AG04449 (cell line): ENCODE data around the gene HCK.
A peak's percentile ranks its signal among the peaks of the same experiment; 100 is the strongest.

Source experiments
- CTCF ChIA-PET: fragments of 350-600 bp; formaldehyde crosslinking; extraction: SDS; loops from one replicate; lab custom pipeline; 2021; ENCODE audit warnings: antibody characterized with exemption; lab: Yijun Ruan, JAX
- POLR2A ChIA-PET: fragments of 400-600, 350-600 bp; formaldehyde crosslinking; extraction: SDS; loops from one replicate; lab custom pipeline; 2020; ENCODE audit warnings: antibody characterized with exemption, inconsistent platforms; lab: Yijun Ruan, JAX
- DNase-seq: peaks from one replicate; pipeline ENCODE4 v3.0.0-alpha.2; 2010; ENCODE audit warnings: low read depth, low spot score
- H3K4me3 ChIP-seq: 2 replicates; pipeline ENCODE4 v1.5.1; 2011; ENCODE audit warnings: low read depth, mild to moderate bottlenecking, control low read depth, low read length
- TF ChIP-seq, protein P1 (sequence below): IDR thresholded peaks from one replicate; pipeline ENCODE4 v1.5.1; 2011; ENCODE audit warnings: mild to moderate bottlenecking, moderate library complexity, low read length, control low read depth, inconsistent platforms; ENCODE audit not compliant: insufficient read depth; ENCODE audit errors: missing control alignments

Gene HCK

DNA sequence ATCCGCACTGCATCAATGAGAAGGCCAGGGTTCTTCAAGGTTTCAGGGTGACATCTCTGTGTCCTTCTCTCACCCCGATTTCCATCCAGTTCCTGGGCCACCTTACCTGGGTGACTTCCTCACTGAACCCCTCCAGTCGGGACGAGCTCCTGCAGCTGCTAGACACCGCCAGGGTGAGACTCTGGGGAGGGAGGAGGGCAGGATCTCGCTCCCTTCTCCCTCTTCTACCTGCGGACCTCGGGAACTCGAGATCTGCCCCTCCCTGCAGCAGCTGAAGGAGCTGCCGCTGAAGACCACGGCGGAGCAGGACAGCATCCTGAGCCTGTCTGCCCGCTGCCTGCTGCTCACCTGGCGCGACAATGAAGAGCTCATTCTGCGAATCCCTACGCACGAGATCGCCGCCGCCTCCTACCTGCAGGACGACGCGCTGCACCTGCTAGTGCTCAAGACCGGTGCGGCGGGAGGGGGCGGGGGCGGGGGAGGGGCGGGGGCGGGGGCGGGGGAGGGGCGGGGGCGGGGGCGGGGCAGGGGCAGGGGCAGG, 34.3 kb upstream of the HCK start:
- no peak overlapping the region for H3K4me3 ChIP-seq
- ChIA-PET CTCF (interaction anchor here (1.1 to 2.1 kb wide), 7 partner anchors 12 to 195 kb away, joined by 3 to 15 read pairs (median 4); partner anchors contain the start of gene PDRG1), POLR2A (no interaction called here)
- TF ChIP-seq, protein P1, sequence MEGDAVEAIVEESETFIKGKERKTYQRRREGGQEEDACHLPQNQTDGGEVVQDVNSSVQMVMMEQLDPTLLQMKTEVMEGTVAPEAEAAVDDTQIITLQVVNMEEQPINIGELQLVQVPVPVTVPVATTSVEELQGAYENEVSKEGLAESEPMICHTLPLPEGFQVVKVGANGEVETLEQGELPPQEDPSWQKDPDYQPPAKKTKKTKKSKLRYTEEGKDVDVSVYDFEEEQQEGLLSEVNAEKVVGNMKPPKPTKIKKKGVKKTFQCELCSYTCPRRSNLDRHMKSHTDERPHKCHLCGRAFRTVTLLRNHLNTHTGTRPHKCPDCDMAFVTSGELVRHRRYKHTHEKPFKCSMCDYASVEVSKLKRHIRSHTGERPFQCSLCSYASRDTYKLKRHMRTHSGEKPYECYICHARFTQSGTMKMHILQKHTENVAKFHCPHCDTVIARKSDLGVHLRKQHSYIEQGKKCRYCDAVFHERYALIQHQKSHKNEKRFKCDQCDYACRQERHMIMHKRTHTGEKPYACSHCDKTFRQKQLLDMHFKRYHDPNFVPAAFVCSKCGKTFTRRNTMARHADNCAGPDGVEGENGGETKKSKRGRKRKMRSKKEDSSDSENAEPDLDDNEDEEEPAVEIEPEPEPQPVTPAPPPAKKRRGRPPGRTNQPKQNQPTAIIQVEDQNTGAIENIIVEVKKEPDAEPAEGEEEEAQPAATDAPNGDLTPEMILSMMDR: no peak
- DNase-seq: no peak

DNA sequence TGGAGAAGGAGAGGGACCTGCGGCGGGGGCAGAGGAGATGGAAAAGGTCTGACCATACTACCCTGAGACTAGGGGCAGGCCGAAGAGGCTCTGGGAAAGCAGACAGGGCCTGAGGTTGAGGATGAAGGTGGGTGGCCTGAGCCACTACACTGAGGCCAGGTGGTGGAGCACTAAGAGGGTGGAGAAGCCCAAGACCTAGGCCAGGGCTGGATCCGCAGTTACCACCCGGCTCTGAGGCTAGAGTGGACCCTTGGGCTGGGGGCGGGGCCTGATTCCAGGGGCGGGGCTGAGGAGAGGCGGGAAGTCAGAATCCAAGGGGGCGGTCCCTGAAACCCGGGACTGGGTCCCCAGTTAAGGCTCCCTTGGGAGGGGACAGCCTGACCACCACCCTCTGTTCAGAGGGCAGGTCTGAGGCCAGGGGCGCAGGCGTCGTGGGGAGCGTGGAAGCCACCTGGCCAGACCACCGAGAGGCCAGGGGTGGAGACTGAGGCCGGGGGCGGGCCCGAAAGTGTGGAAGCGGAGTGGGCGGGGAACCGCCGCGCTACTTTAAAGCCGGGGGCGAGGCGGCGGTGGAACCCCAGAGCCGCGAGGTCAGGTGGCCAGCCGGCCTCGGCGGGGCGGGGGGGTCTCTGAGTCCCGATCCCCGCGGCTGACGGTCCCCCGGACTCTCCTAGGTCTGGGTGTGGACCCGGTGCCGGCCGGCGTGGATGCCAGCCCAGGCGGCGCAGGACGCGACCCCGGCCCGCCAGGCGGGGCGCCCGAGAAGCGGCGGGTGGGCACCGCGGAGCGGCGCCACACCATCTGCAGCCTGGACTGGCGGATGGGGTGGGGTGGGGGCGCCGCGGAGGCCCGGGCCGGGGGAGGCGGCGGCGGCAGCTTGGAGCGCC, 33.5 kb upstream of the HCK start:
- ChIA-PET POLR2A (no interaction called here), CTCF (interaction anchor here (1.1 to 5.4 kb wide), 8 partner anchors 12 to 195 kb away, joined by 3 to 49 read pairs (median 4); partner anchors contain the start of gene PDRG1)
- H3K4me3 ChIP-seq: peak overlapping the region; percentile 15
- no peak for DNase-seq
- TF ChIP-seq, protein P1: no peak

DNA sequence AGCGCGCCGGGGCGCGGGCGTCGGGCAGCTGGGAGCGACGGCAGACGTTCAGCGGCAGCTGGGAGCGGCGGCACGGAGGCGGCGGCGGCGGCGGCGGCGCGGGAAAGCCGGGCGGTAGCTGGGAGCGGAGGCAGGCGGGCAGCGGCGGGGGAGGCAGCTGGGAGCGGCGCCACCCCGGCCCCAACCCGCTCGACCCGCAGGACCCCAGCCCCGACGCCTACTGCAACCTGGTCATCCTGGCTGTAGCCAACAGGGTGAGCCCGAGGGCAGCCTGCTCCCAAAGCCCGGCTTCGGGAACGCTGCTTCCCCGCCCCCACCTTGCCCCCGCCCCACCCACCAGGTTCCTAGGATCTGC, 32.9 kb upstream of the HCK start:
- TF ChIP-seq, protein P1: peak; percentile 25
- no peak for DNase-seq
- ChIA-PET POLR2A (no interaction called here), CTCF (interaction anchor here (1.3 to 5.4 kb wide), 4 partner anchors 12 to 196 kb away, joined by 3 to 49 read pairs (median 6); no protein-coding TSS in a partner anchor)
- H3K4me3 ChIP-seq: no peak overlapping the region

DNA sequence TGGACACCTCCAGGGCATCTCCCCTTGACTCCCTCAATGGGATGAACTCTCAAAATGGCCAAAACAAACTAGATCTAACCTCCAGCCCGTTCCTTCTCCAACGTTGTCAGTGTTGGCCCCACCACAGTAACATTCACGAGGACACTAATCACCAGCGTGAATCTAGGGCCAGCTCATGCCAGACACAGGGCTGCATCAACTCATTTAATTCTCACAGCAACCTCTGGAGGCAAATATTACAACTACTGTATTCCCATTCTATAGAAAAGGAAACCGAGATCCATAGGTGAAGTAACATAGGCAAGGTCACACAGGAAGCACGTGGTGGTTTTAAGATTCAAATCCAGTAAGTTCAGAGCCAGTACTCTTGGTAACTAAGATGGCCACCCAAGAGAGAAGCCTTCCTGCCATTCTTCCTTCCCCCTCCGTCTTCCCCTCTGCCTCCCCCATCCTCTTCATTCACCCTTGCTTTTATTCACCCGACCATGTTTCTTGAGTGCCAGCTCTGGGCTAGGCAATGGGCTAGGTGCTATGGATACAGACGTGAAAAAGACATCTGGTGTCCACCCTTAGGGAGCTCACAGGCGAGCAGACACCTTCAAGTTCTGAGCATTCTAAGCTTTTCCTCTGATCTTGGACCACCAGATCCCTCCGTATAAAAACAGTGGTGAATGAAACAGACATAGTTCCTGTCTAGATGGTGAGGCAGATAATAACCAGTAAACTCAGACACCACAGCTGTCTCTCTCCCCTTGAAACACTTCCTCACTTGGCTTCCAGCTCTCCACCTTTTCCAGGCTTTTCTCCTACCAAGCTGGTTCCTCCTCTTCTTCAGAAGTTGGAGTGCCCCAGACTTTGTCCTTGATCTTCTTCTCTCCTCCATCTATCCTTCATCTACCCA, 32.2 kb upstream of the HCK start:
- TF ChIP-seq, protein P1: no peak
- no peak overlapping the region for H3K4me3 ChIP-seq
- DNase-seq: no peak
- ChIA-PET POLR2A (no interaction called here), CTCF (interaction anchor here (0.9 to 5.4 kb wide), 7 partner anchors 11 to 197 kb away, joined by 3 to 49 read pairs (median 6); partner anchors contain the start of gene PDRG1)

DNA sequence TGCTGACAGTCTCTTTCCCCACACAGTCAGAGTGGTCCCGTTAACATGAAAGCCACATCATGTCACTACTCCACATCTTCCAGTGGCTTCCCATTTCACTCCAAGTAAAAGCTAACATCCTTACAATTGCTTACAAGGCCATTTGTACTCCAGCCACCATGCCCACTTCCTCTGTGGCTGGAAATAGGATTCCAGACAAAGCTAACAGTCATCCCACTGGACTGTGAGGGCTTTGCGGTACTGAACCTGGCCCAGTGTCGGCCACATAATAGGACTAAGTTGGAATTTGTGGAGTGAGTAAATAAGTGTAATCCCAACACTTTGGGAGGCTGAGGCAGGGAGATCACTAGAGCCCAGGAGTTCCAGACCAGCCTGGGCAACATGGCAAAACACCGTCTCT, 31.0 kb upstream of the HCK start:
- no peak overlapping the region for H3K4me3 ChIP-seq
- no peak for DNase-seq
- POLR2A ChIA-PET: no interaction called here
- CTCF ChIA-PET: interaction anchor here (0.7 to 5.4 kb wide), 4 partner anchors 10 to 169 kb away, joined by 3 to 49 read pairs (median 8); partner anchors contain the start of gene PDRG1
- TF ChIP-seq, protein P1: no peak
